ENCODE results near the gene WDFY2. TPM values are rescaled to one million over a fixed set of nuclear protein-coding genes. Genes with fewer than 3 reads are reported as not detected.

Gene WDFY2
- total RNA-seq, 1 donor from 2014 or later: 11.1 TPM

GRCh38 chr13:51811046-51811445, 226.8 kb downstream of the WDFY2 start:
- no peaks in the 10 kb centered on the region for H3K36me3 ChIP-seq (ENCODE audit: control insufficient read depth, insufficient read depth, low read length)
- DNase-seq (ENCODE audit: low read depth): no peak
- H3K27me3 ChIP-seq (ENCODE audit: control insufficient read depth, insufficient read depth, low read length): peaks cover 8% of the 10 kb centered on the region
- no peak for TF ChIP-seq CTCF (IDR thresholded peaks at IDR 0.05; ENCODE audit: insufficient read depth, low read length, poor library complexity, severe bottlenecking)
- no peak overlapping the region for H3K4me3 ChIP-seq (ENCODE audit: low read depth, low read length)

- Histone ChIP-seq H3K27me3 (ENCODE audit: control insufficient read depth, insufficient read depth, low read length) (peaks cover 13% of the 10 kb centered on the region), H3K4me3 (ENCODE audit: low read depth, low read length) (no peak overlapping the region), H3K36me3 (ENCODE audit: control insufficient read depth, insufficient read depth, low read length) (no peaks in the 10 kb centered on the region)
- no peak for TF ChIP-seq CTCF (IDR thresholded peaks at IDR 0.05; ENCODE audit: insufficient read depth, low read length, poor library complexity, severe bottlenecking)
- no peak for DNase-seq (ENCODE audit: low read depth)
These were observed 227.7 kb downstream of the WDFY2 start for GRCh38 chr13:51811920-51812451.

GRCh38 chr13:51814071-51814470, 229.8 kb downstream of the WDFY2 start:
- DNase-seq (ENCODE audit: low read depth): no peak
- TF ChIP-seq CTCF (IDR thresholded peaks at IDR 0.05; ENCODE audit: insufficient read depth, low read length, poor library complexity, severe bottlenecking): no peak
- H3K27me3 ChIP-seq (ENCODE audit: control insufficient read depth, insufficient read depth, low read length): peaks cover 24% of the 10 kb centered on the region
- no peak overlapping the region for H3K4me3 ChIP-seq (ENCODE audit: low read depth, low read length)
- no peaks in the 10 kb centered on the region for H3K36me3 ChIP-seq (ENCODE audit: control insufficient read depth, insufficient read depth, low read length)

GRCh38 chr13:51814825-51815650, 230.8 kb downstream of the WDFY2 start:
- peak overlapping the region; percentile 4 for H3K4me3 ChIP-seq (ENCODE audit: low read depth, low read length)
- no peak for DNase-seq (ENCODE audit: low read depth)
- peak; percentile 83 for TF ChIP-seq CTCF (IDR thresholded peaks at IDR 0.05; ENCODE audit: insufficient read depth, low read length, poor library complexity, severe bottlenecking)
- H3K36me3 ChIP-seq (ENCODE audit: control insufficient read depth, insufficient read depth, low read length): no peaks in the 10 kb centered on the region
- peaks cover 29% of the 10 kb centered on the region for H3K27me3 ChIP-seq (ENCODE audit: control insufficient read depth, insufficient read depth, low read length)

- TF ChIP-seq CTCF (IDR thresholded peaks at IDR 0.05; ENCODE audit: insufficient read depth, low read length, poor library complexity, severe bottlenecking): no peak
- Histone ChIP-seq H3K36me3 (ENCODE audit: control insufficient read depth, insufficient read depth, low read length) (no peaks in the 10 kb centered on the region), H3K4me3 (ENCODE audit: low read depth, low read length) (no peak overlapping the region), H3K27me3 (ENCODE audit: control insufficient read depth, insufficient read depth, low read length) (peaks cover 29% of the 10 kb centered on the region)
- no peak for DNase-seq (ENCODE audit: low read depth)
These were observed 231.6 kb downstream of the WDFY2 start for GRCh38 chr13:51815848-51816247.
